ENCODE measurements around the gene SORBS1. TPM values are rescaled to one million over a fixed set of nuclear protein-coding genes. Genes with fewer than 3 reads are reported as not detected.

Gene SORBS1
- total RNA-seq, 4 donors from 2014 or later, result 35.1 to 53.1 (median 43.3) TPM

DNA sequence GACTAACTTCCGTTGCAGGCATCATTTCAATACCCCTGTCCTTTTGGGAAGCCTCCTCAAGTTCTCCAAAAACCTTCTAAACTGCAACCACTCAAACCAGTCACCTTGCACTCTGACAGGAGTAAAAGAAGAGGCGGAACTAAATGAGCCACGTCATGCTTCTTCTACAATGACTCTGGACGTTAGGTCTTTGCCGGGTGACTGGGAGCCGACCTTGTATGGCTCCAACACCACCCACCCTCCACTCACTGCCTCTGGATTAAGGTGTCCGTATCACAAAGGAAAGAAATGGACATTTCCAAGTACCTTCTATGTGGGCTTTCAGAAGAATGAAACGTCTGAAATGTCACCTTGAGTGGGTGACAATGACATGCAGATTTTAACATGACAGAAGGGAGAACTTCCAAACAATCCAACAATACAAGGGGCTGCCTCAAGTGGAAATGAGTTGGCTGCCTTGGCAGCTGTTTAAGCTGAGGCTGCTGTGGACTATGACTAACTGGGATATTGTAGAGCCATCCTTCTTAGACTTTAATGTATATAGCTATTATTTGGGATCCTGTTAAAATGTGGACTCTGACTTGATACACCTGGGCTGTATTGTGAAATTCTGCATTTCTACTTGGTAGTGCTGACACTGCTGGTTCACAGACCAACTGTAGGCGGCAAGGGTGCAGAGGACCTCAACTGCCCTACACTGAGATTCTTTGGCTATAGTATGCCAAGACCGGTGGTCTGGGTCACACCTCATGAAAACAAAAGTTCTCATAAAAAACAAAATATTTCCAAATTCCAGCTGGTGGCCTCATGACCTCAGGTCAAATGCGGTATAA lies 236.5 kb downstream of the SORBS1 start:
- TF ChIP-seq CTCF (IDR thresholded peaks at IDR 0.05), result no peak
- no peak for TF ChIP-seq POLR2A (IDR thresholded peaks at IDR 0.05)
- WGBS, 2 donors, result 87 to 89% methylated on average over 11 of the region's 11 CpGs
- H3K4me3 ChIP-seq (ENCODE audit: low read depth, poor library complexity, severe bottlenecking), result no peak overlapping the region
- intact Hi-C loops (cut with DNase I; ENCODE audit: low total_unique reads), result no loop called here
- DNase-seq (ENCODE audit: low spot score in 2 of 2), result no peak

- no peak overlapping the region for H3K4me3 ChIP-seq (ENCODE audit: low read depth, poor library complexity, severe bottlenecking)
- intact Hi-C loops (cut with DNase I; ENCODE audit: low total_unique reads), result no loop called here
- DNase-seq (ENCODE audit: low spot score in 2 of 2), result no peak
- TF ChIP-seq POLR2A (IDR thresholded peaks at IDR 0.05) (no peak), CTCF (IDR thresholded peaks at IDR 0.05) (no peak)
- 90 to 92% methylated on average over 10 of the region's 10 CpGs for WGBS, 2 donors
Measured at GRCh38 chr10:95321554-95322301, 239.4 kb downstream of the SORBS1 start.

DNA sequence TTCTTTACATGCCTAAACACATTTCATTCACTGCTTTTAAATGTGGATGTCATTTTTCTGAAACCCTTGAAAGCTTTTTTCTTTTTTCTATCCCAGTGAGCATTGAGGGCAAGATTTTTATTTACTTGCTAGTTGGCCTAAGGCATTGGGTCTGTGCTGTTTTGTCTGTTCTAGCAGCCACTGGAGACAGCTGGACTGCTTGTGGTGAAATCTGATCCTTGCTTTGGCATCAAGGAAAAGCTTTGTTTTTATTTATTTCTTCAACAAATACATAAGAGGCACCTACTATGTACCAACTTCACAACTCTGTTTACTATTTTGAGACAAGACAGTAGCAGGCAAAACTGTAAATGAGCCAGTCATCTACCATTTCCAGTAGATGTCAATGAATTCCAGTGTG lies 241.9 kb downstream of the SORBS1 start:
- intact Hi-C loops (cut with DNase I; ENCODE audit: low total_unique reads), result no loop called here
- TF ChIP-seq CTCF (IDR thresholded peaks at IDR 0.05), result no peak
- TF ChIP-seq POLR2A (IDR thresholded peaks at IDR 0.05), result no peak
- no peak overlapping the region for H3K4me3 ChIP-seq (ENCODE audit: low read depth, poor library complexity, severe bottlenecking)

DNA sequence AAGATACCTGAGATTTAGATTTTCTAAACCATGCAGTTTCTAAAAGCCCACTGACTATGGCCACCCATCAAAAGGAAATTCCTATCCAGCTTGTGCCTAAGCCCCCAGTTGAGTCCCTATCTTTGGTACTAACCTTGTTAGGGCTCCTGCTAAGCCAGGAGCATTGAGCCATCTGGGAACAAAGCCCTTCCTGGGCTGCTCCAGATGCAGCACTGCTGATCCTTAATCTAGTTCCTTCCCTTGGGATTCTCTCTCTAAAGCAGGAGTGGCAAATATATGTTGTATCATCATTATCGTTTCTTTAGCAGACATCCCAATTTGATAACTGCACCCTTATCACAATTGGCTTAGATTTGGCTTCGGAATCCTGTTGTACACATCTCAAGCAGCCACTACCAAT lies 245.7 kb downstream of the SORBS1 start:
- 91 to 92% methylated on average over 2 of the region's 2 CpGs for WGBS, 2 donors
- DNase-seq (ENCODE audit: low spot score in 2 of 2), result no peak
- intact Hi-C loops (cut with DNase I; ENCODE audit: low total_unique reads), result no loop called here
- TF ChIP-seq POLR2A (IDR thresholded peaks at IDR 0.05), result no peak
- TF ChIP-seq CTCF (IDR thresholded peaks at IDR 0.05), result no peak
- no peak overlapping the region for H3K4me3 ChIP-seq (ENCODE audit: low read depth, poor library complexity, severe bottlenecking)

More for the DNA sequence above, 241.9 kb downstream of the SORBS1 start:
- no peak for DNase-seq (ENCODE audit: low spot score in 2 of 2)

DNA sequence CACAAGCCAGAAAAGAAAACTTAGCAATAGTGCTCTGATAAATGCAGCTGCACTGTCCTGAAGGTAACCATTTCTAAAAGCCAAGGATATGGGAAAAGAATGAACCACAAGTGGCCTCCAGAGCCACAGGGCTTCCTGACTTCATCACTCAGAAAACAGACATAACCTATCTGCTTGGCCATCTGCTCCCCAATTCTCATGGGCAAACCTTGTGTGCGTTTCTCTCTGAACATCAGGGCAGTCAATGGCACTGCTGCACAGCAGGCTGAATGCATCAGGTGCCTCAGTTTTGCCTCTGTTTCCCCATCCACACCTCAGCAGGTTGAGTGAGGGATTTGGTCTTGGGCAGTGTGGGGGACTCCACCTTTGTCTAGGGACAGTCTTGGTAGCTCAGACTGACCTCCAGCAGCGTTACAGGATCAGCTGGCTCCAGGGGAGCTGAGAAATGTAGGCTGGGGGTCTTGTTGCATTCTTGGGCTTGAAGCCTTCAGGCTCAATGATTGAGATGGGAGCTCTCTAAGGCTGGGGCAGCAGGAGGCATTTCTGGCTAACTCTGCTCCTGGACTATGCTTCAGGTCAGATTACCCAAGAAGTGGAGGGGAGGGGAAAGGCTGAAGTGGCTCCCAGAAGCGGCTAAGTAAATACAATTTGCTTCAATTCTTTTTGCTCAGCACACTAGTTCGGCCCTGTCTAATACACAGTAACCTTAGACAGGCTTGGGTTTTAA lies 246.8 kb downstream of the SORBS1 start:
- WGBS, 2 donors, result 92 to 94% methylated on average over 4 of the region's 4 CpGs
- H3K4me3 ChIP-seq (ENCODE audit: low read depth, poor library complexity, severe bottlenecking), result no peak overlapping the region
- no peak for DNase-seq (ENCODE audit: low spot score in 2 of 2)
- intact Hi-C loops (cut with DNase I; ENCODE audit: low total_unique reads), result no loop called here
- TF ChIP-seq POLR2A (IDR thresholded peaks at IDR 0.05) (no peak), CTCF (IDR thresholded peaks at IDR 0.05) (no peak)
